ENCODE results near the gene PRKN.

DNA sequence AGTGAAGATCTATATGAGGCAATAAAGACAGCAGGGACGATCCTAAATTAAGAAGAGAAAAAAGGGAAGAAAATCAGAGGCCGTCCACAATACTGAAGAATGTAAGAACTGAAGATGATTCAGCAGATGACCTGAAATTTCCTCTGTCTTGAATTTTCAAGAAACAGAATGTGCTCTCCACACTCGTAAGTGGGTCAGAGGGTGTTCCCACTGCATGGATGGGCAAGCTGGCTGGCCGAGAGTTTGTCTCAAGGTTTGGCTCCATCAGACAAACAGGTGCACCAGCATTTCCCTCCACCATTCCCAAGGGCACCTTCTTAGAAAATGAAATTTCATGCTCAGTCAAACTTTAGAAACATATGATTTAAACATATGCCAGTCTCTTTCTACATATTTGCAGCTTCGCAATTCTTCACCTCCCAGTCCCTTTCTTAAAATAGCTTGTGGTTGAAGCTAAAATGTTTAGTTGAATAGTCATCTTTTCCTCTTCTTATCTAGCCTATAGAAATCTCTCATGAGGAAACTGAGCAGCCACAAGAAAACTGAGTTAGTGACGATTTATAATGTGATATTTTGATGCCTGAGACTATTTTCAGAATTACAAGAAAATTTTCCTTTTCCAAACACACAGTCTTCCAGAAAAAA, 576.4 kb downstream of the PRKN start:
- TF ChIP-seq, protein P1, sequence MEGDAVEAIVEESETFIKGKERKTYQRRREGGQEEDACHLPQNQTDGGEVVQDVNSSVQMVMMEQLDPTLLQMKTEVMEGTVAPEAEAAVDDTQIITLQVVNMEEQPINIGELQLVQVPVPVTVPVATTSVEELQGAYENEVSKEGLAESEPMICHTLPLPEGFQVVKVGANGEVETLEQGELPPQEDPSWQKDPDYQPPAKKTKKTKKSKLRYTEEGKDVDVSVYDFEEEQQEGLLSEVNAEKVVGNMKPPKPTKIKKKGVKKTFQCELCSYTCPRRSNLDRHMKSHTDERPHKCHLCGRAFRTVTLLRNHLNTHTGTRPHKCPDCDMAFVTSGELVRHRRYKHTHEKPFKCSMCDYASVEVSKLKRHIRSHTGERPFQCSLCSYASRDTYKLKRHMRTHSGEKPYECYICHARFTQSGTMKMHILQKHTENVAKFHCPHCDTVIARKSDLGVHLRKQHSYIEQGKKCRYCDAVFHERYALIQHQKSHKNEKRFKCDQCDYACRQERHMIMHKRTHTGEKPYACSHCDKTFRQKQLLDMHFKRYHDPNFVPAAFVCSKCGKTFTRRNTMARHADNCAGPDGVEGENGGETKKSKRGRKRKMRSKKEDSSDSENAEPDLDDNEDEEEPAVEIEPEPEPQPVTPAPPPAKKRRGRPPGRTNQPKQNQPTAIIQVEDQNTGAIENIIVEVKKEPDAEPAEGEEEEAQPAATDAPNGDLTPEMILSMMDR (IDR thresholded peaks at IDR 0.05) = no peak
- TF ChIP-seq POLR2A (IDR thresholded peaks at IDR 0.05) = no peak
